Uterus (tissue), 4 donors: ENCODE measurements around the gene PCNX3. TPM values are rescaled to one million over a fixed set of nuclear protein-coding genes. Genes with fewer than 3 reads are reported as not detected.

Source experiments
- DNase-seq, 2 donors: peaks; one replicate each; pipeline ENCODE4 v3.0.0-alpha.2; 2019 to 2020
- H3K27ac ChIP-seq, 2 donors: fragments of 200-600 bp; sonication (generic); 1 replicate in 1 of 2; 2 replicates in 1 of 2; pipeline ENCODE4 v1.5.1; 2016 to 2018
- H3K27me3 ChIP-seq, 2 donors: fragments of 200-600 bp; sonication (generic); one replicate each; pipeline ENCODE4 v1.5.1; 2018 to 2019; ENCODE audit warnings: control low read depth in 1 of 2
- H3K36me3 ChIP-seq, 2 donors: fragments of 200-600 bp; sonication (generic); one replicate each; pipeline ENCODE4 v1.5.1; 2019; ENCODE audit warnings: control low read depth in 1 of 2
- H3K4me1 ChIP-seq, 2 donors: fragments of 200-600 bp; sonication (generic); one replicate each; pipeline ENCODE4 v1.5.1; 2018 to 2019; ENCODE audit warnings: control low read depth in 1 of 2
- H3K4me3 ChIP-seq, 2 donors: fragments of 200-600 bp; sonication (generic); 1 replicate in 1 of 2; 2 replicates in 1 of 2; pipeline ENCODE4 v1.5.1; 2018 to 2019; ENCODE audit warnings: mild to moderate bottlenecking in 1 of 2
- H3K9me3 ChIP-seq, 2 donors: fragments of 200-600 bp; sonication (generic); one replicate each; pipeline ENCODE4 v1.5.1; 2019; ENCODE audit warnings: control low read depth in 1 of 2
- CTCF ChIP-seq, 4 experiments: fragments of 200-600 bp in 2 of 4; fragments of 450-650 bp in 2 of 4; sonication (generic) in 2 of 4; IDR thresholded peaks; one replicate each; pipeline ENCODE4 v1.5.1; 2016 to 2019; ENCODE audit warnings: antibody characterized with exemption in 4 of 4, mild to moderate bottlenecking in 2 of 4, moderate library complexity in 1 of 4
- POLR2A ChIP-seq, 2 donors: fragments of 450-650 bp; IDR thresholded peaks; one replicate each; pipeline ENCODE4 v1.6.1; 2016; ENCODE audit warnings: antibody characterized with exemption in 2 of 2, mild to moderate bottlenecking in 1 of 2, moderate library complexity in 1 of 2
- intact Hi-C: fragments of 100-400 bp; cut with DNase I; formaldehyde crosslinking; loops from one replicate; pipeline ENCODE4 v1.15.1; 2023; ENCODE audit warnings: low total_unique reads
- microRNA-seq: library from miRNA; unstranded; fragments of <30 nt; microRNA quantifications from one replicate; pipeline ENCODE4, GENCODE V29; 2016; ENCODE audit warnings: borderline microRNAs expressed, borderline replicate concordance
- small RNA-seq: library from RNA; depleted of rRNA; stranded (forward); fragments of <200 nt; gene quantifications from one replicate; pipeline ENCODE3, GENCODE V24; 2016
- total RNA-seq, 4 donors: library from RNA; depleted of rRNA in 3 of 4; stranded (reverse); fragments of >200 nt in 3 of 4; gene quantifications; one replicate each; pipeline versions ENCODE4 v1.1.0 to v1.2.4, GENCODE V29; 2014 to 2023
- donor health status: DM: yes; HTN: yes; CAD: no.

The PCNX3 gene
- total RNA-seq, 4 donors from 2014 or later, result 6.8 to 47.4 (median 24.6) TPM

GRCh38 chr11:65685981-65686380 lies 70.4 kb downstream of the PCNX3 start:
- Histone ChIP-seq H3K4me3 (no peak overlapping the region), H3K4me1 (no peaks in the 10 kb centered on the region), H3K36me3 (no peaks in the 10 kb centered on the region), H3K27me3 (no peaks in the 10 kb centered on the region), H3K27ac (no peak overlapping the region), H3K9me3 (no peaks in the 10 kb centered on the region)
- intact Hi-C loops, result no loop called here
- TF ChIP-seq POLR2A (IDR thresholded peaks at IDR 0.05) (no peak), CTCF (IDR thresholded peaks at IDR 0.05) (no peak)
- DNase-seq, result no peak

Small RNA genes lying within 50 kb of the gene (microRNA-seq; reads per million reads assigned to microRNA genes)
- gene MIR4489 (not detected), gene MIR4690 (not detected)

Small RNA genes lying within 50 kb of the gene (small RNA-seq; reads per million reads assigned to genes)
- gene MIR4489 (not detected), gene MIR4690 (not detected)

Other genes with a start within 250 kb of the PCNX3 start
- gene SLC25A45, start 233.1 kb upstream of the PCNX3 start, total RNA-seq, result 1 to 10 TPM in 2 of 4 donors, under 1 TPM in 1, not detected in 1; 0.29 to 5.9 (median 5.3) TPM
- gene FRMD8, start 229.1 kb upstream of the PCNX3 start, total RNA-seq, result 100 to 1,000 TPM in 1 of 4 donors, 10 to 100 TPM in 3; 15.9 to 160 (median 41.5) TPM
- gene NEAT1, start 193.0 kb upstream of the PCNX3 start, total RNA-seq, result 100 to 1,000 TPM in 3 of 4 donors, 10 to 100 TPM in 1; 33.6 to 932 (median 120) TPM
- over 10,000 TPM in 3 of 4 donors, 1,000 to 10,000 TPM in 1; 6,732 to 19,335 (median 13,886) TPM for gene MALAT1, start 116.7 kb upstream of the PCNX3 start, total RNA-seq
- 100 to 1,000 TPM in 1 of 4 donors, 10 to 100 TPM in 3; 28.8 to 101 (median 70.1) TPM for gene SCYL1, start 90.7 kb upstream of the PCNX3 start, total RNA-seq
- 100 to 1,000 TPM; 131 to 240 (median 217) TPM for gene LTBP3, start 57.4 kb upstream of the PCNX3 start, total RNA-seq
- 10 to 100 TPM; 12.3 to 42.6 (median 31.6) TPM for gene ZNRD2, start 45.3 kb upstream of the PCNX3 start, total RNA-seq
- 10 to 100 TPM; 13.9 to 83.0 (median 40.8) TPM for gene FAM89B, start 43.2 kb upstream of the PCNX3 start, total RNA-seq
- gene EHBP1L1, start 39.7 kb upstream of the PCNX3 start, total RNA-seq, result 100 to 1,000 TPM in 1 of 4 donors, 10 to 100 TPM in 3; 44.2 to 159 (median 69.5) TPM
- 1 to 10 TPM in 1 of 4 donors, under 1 TPM in 1, not detected in 2; 0.26 to 5.8 TPM for gene KCNK7, start 20.0 kb upstream of the PCNX3 start, total RNA-seq
- 100 to 1,000 TPM in 1 of 4 donors, 10 to 100 TPM in 3; 22.1 to 139 (median 51.8) TPM for gene MAP3K11, start 1.6 kb upstream of the PCNX3 start, total RNA-seq
- gene SIPA1, start 22.3 kb downstream of the PCNX3 start, total RNA-seq, result 10 to 100 TPM; 11.2 to 60.1 (median 27.0) TPM
- 10 to 100 TPM in 3 of 4 donors, 1 to 10 TPM in 1; 6.7 to 97.1 (median 36.5) TPM for gene RELA, start 47.1 kb downstream of the PCNX3 start, total RNA-seq
- gene KAT5, start 96.5 kb downstream of the PCNX3 start, total RNA-seq, result 100 to 1,000 TPM in 2 of 4 donors, 10 to 100 TPM in 2; 37.1 to 113 (median 81.5) TPM
- gene RNASEH2C, start 105.0 kb downstream of the PCNX3 start, total RNA-seq, result 100 to 1,000 TPM in 1 of 4 donors, 10 to 100 TPM in 3; 35.2 to 107 (median 65.4) TPM
- 10 to 100 TPM in 1 of 4 donors, 1 to 10 TPM in 3; 2.4 to 17.1 (median 5.7) TPM for gene AP5B1, start 165.2 kb downstream of the PCNX3 start, total RNA-seq
- 1 to 10 TPM in 1 of 4 donors, not detected in 3; 1.0 TPM for gene OVOL1, start 171.3 kb downstream of the PCNX3 start, total RNA-seq
- 1 to 10 TPM in 1 of 4 donors, under 1 TPM in 1, not detected in 2; 0.58 to 2.6 TPM for gene SNX32, start 218.2 kb downstream of the PCNX3 start, total RNA-seq
- 100 to 1,000 TPM; 227 to 514 (median 399) TPM for gene CFL1, start 242.4 kb downstream of the PCNX3 start, total RNA-seq
- gene MUS81, start 244.7 kb downstream of the PCNX3 start, total RNA-seq, result 100 to 1,000 TPM in 1 of 4 donors, 10 to 100 TPM in 3; 28.8 to 108 (median 75.0) TPM